Measurements from ENCODE around the gene TMEM132A. TPM values are rescaled to one million over a fixed set of nuclear protein-coding genes. Genes with fewer than 3 reads are reported as not detected.

The TMEM132A gene
- total RNA-seq, 1 donor = 40.6 TPM

DNA sequence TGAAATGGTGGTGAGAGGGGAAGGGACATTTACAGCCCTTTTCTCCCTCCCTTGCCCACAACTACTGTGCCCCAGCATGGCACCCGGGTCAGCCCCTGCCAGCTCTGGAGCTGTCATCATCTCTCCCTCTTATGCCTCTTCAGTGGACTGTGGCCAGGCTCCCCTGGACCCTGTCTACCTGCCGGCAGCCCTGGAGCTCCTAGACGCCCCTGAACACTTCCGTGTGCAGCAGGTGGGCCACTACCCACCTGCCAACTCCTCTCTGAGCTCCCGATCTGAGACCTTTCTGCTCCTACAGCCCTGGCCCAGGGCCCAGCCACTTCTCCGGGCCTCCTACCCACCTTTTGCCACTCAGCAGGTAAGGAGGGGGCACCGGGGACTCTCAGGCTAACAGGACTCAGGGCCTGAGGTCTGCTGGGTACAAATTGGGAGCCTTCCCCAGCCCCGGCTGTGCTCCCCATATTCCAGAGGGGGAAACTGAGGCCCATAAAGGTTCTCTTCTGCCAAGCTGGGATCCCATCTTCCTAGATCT is 2.9 kb downstream of the TMEM132A start:
- TF ChIP-seq, protein P1, sequence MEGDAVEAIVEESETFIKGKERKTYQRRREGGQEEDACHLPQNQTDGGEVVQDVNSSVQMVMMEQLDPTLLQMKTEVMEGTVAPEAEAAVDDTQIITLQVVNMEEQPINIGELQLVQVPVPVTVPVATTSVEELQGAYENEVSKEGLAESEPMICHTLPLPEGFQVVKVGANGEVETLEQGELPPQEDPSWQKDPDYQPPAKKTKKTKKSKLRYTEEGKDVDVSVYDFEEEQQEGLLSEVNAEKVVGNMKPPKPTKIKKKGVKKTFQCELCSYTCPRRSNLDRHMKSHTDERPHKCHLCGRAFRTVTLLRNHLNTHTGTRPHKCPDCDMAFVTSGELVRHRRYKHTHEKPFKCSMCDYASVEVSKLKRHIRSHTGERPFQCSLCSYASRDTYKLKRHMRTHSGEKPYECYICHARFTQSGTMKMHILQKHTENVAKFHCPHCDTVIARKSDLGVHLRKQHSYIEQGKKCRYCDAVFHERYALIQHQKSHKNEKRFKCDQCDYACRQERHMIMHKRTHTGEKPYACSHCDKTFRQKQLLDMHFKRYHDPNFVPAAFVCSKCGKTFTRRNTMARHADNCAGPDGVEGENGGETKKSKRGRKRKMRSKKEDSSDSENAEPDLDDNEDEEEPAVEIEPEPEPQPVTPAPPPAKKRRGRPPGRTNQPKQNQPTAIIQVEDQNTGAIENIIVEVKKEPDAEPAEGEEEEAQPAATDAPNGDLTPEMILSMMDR (IDR thresholded peaks at IDR 0.05; ENCODE audit: insufficient read depth, low read depth, low read length) = no peak
- DNase-seq (ENCODE audit: low read depth) = no peak
- no peak overlapping the region for H3K4me3 ChIP-seq (ENCODE audit: low read depth, low read length)

- no peak for DNase-seq (ENCODE audit: low read depth)
- TF ChIP-seq, protein P1 (IDR thresholded peaks at IDR 0.05; ENCODE audit: insufficient read depth, low read depth, low read length) = no peak
- no peak overlapping the region for H3K4me3 ChIP-seq (ENCODE audit: low read depth, low read length)
Measured at GRCh38 chr11:60927600-60927999, 3.3 kb downstream of the TMEM132A start.

GRCh38 chr11:60928563-60929001 is 4.3 kb downstream of the TMEM132A start:
- no peak for DNase-seq (ENCODE audit: low read depth)
- no peak overlapping the region for H3K4me3 ChIP-seq (ENCODE audit: low read depth, low read length)
- TF ChIP-seq, protein P1 (IDR thresholded peaks at IDR 0.05; ENCODE audit: insufficient read depth, low read depth, low read length) = no peak

DNA sequence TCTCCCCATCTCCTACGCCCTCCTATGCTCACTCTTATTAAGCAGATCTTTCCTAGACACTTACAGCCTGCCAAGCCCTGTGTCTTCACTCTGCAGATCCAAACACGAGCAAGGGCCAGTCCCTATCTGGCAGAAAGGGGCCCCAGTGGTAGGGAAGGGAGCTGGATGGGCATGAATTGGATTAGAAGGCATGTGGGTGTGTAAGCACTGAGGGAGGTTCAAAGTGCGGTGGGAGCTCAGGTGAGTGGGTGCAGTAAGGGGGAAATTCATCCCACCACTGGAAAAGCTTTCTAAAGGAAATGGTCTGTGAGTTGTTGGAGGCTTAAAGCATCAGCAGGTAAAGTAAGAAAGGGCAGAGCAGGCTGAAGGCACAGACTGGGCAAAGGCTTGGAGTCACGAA is 5.5 kb downstream of the TMEM132A start:
- TF ChIP-seq, protein P1 (IDR thresholded peaks at IDR 0.05; ENCODE audit: insufficient read depth, low read depth, low read length) = no peak
- DNase-seq (ENCODE audit: low read depth) = no peak
- no peak overlapping the region for H3K4me3 ChIP-seq (ENCODE audit: low read depth, low read length)

DNA sequence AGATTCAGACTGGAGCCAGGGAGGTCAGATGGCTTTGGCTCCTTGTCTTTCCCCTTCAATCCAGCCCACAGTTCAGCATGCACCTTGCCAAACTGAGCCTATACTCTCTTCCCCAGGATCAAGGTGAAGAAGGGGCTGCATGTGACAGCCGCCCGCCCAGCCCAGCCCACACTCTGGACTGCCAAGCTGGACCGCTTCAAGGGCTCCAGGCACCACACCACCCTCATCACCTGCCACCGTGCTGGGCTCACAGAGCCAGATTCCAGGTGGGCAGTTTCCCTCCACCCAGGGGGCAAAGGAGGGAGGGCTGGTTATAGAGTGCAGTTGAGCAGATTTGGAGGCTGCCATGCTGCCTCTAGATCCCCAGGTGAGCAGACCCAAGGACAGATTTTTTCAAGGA is 6.1 kb downstream of the TMEM132A start:
- TF ChIP-seq, protein P1 (IDR thresholded peaks at IDR 0.05; ENCODE audit: insufficient read depth, low read depth, low read length) = no peak
- no peak overlapping the region for H3K4me3 ChIP-seq (ENCODE audit: low read depth, low read length)
- no peak for DNase-seq (ENCODE audit: low read depth)

DNA sequence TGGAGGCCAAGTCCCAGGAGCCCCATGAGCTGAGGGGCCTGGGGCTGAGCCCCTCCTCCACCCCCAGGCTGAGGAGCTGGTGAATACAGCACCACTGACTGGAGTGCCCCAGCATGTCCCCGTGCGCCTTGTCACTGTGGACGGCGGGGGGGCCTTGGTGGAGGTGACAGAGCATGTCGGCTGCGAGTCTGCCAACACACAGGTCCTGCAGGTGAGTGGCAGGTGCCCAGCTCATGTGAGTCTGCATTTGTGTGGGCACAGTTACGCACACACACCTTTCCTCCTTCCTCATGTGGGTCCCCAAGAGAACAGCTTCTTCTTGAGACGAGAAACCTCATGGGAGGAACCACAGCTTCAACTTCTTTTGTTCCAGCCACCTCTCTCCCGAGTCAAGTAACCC is 7.7 kb downstream of the TMEM132A start:
- no peak overlapping the region for H3K4me3 ChIP-seq (ENCODE audit: low read depth, low read length)
- TF ChIP-seq, protein P1 (IDR thresholded peaks at IDR 0.05; ENCODE audit: insufficient read depth, low read depth, low read length) = no peak
- DNase-seq (ENCODE audit: low read depth) = no peak

All from fibroblast of villous mesenchyme (primary cell).